Immature natural killer cell (primary cell): ENCODE measurements around the gene RUVBL1. TPM values are rescaled to one million over a fixed set of nuclear protein-coding genes. Genes with fewer than 3 reads are reported as not detected.

Experiments
- DNase-seq, 3 donors: peaks; one replicate each; pipeline ENCODE4 v3.0.0; 2022; ENCODE audit warnings: mixed read lengths in 1 of 3
- H3K27ac Mint-ChIP-seq, 6 donors: one replicate each; pipeline ENCODE4 v1.8.0; 2020; ENCODE audit warnings: mixed read lengths in 6 of 6, mild to moderate bottlenecking in 5 of 6, inconsistent platforms in 4 of 6, moderate library complexity in 3 of 6
- H3K27me3 Mint-ChIP-seq, 3 donors: one replicate each; pipeline ENCODE4 v1.8.0; 2020 to 2021; ENCODE audit warnings: low read depth in 3 of 3, mild to moderate bottlenecking in 3 of 3, mixed read lengths in 3 of 3, moderate library complexity in 3 of 3, inconsistent platforms in 1 of 3
- H3K36me3 Mint-ChIP-seq, 3 donors: one replicate each; pipeline ENCODE4 v1.8.0; 2020; ENCODE audit warnings: mixed read lengths in 3 of 3, inconsistent platforms in 2 of 3, mild to moderate bottlenecking in 2 of 3
- H3K4me1 Mint-ChIP-seq, 2 donors: one replicate each; pipeline ENCODE4 v1.8.0; 2020; ENCODE audit warnings: inconsistent platforms in 2 of 2, mild to moderate bottlenecking in 2 of 2, mixed read lengths in 2 of 2, moderate library complexity in 1 of 2
- H3K4me3 Mint-ChIP-seq, 5 donors: one replicate each; pipeline ENCODE4 v1.8.0; 2020; ENCODE audit warnings: mild to moderate bottlenecking in 5 of 5, mixed read lengths in 5 of 5, inconsistent platforms in 3 of 5, moderate library complexity in 3 of 5
- H3K9me3 Mint-ChIP-seq, 6 donors: one replicate each; pipeline ENCODE4 v1.8.0; 2020; ENCODE audit warnings: mild to moderate bottlenecking in 6 of 6, mixed read lengths in 6 of 6, inconsistent platforms in 4 of 6, moderate library complexity in 3 of 6
- polyA plus RNA-seq, 3 donors: library from polyadenylated mRNA; unstranded; fragments of 300-500 nt; fragmentation: Illumina TruSeq; gene quantifications; one replicate each; pipeline ENCODE4 v1.2.3, GENCODE V29; 2021

The RUVBL1 gene
- polyA plus RNA-seq, 3 donors from 2014 or later = 34.8 to 45.3 (median 44.3) TPM

- Mint-ChIP-seq H3K9me3 (peaks cover 0 to 2% (median 0%) of the 10 kb centered on the region in 6 donors), H3K36me3 (peaks cover 34 to 61% (median 47%) of the 10 kb centered on the region in 3 donors), H3K4me1 (peaks cover 1 to 32% of the 10 kb centered on the region in 2 donors), H3K4me3 (no peak overlapping the region), H3K27ac (peak overlapping the region in 1 of 6 donors; percentile 50), H3K27me3 (peaks cover 0 to 2% (median 0%) of the 10 kb centered on the region in 3 donors)
- no peak for DNase-seq
These were observed 57.5 kb downstream of the RUVBL1 start for GRCh38 chr3:128066114-128066513.

- no peak overlapping the region for H3K4me3 Mint-ChIP-seq
- H3K9me3 Mint-ChIP-seq = peaks cover 0 to 2% (median 0%) of the 10 kb centered on the region in 6 donors
- H3K36me3 Mint-ChIP-seq = peaks cover 38 to 67% (median 46%) of the 10 kb centered on the region in 3 donors
- peaks cover 1 to 41% of the 10 kb centered on the region in 2 donors for H3K4me1 Mint-ChIP-seq
- DNase-seq = no peak
- H3K27ac Mint-ChIP-seq = peak overlapping the region in 1 of 6 donors; percentile 35
- H3K27me3 Mint-ChIP-seq = peaks cover 0 to 2% (median 0%) of the 10 kb centered on the region in 3 donors
These were observed 58.6 kb downstream of the RUVBL1 start for GRCh38 chr3:128064962-128065361.

DNA sequence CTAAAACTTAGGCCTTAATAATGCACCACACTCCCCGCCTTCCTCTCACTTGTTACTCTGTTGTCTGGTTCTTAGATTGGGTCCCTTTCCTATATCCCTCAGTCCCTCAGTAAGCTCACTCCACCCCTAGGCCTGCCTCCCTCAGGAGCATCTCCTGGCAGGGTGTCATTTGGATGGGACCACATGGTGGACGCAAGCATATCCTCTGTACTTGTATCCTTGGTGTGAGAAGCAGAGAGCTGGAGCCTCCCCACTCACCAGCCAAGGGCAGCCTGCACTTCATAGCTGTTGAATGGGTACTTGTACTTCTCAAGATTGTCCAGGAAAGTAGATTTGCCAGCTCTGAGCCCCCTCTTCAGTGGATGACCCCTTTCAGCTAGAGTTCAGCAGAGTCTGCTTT, 59.7 kb downstream of the RUVBL1 start:
- Mint-ChIP-seq H3K36me3 (peaks cover 41 to 75% (median 49%) of the 10 kb centered on the region in 3 donors), H3K27me3 (peaks cover 0 to 2% (median 0%) of the 10 kb centered on the region in 3 donors), H3K4me3 (no peak overlapping the region), H3K9me3 (peaks cover 0 to 2% (median 0%) of the 10 kb centered on the region in 6 donors), H3K4me1 (peaks cover 1 to 45% of the 10 kb centered on the region in 2 donors), H3K27ac (peak overlapping the region in 1 of 6 donors; percentile 86)
- DNase-seq = no peak

DNA sequence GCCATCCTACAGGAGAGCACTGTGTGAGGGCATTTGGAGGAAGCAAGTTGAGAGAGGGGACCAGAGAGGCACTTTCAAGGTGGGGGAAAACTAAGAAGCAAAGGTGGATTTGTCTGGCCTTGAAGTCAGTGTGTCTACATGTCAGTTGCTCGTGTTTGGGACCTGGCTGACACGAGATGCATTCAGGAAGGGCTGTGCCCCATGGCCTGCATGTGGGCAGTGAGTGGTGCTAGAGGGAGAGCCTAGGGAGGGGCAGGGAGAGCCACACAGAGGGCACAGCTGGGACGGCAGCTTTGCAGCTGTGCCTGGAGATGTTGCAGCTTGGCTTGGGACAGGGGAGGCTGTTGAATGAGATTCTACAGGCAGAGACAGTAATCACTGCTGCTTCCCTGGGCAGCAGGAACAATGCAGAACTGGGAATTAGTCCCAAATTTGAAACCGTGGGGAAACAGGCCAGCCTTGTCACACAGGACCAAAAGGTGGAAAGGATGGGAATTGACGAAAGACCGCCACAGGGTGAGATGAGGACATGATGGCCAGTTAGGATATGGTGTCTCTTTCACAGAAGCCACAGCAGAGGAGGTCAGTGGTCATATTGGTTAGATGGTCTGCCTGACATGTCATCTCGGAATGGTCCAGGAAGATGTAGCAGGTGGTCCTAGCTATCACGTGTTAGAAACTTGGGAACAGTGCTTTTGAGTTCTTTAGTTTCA, 61.4 kb downstream of the RUVBL1 start:
- peaks cover 0 to 2% (median 0%) of the 10 kb centered on the region in 6 donors for H3K9me3 Mint-ChIP-seq
- H3K36me3 Mint-ChIP-seq = peaks cover 31 to 60% (median 36%) of the 10 kb centered on the region in 3 donors
- DNase-seq = no peak
- H3K4me1 Mint-ChIP-seq = peaks cover 1 to 40% of the 10 kb centered on the region in 2 donors
- H3K27ac Mint-ChIP-seq = peak overlapping the region in 3 of 6 donors; percentile 13 to 53 (median 36)
- H3K4me3 Mint-ChIP-seq = no peak overlapping the region
- peaks cover 0 to 2% (median 0%) of the 10 kb centered on the region in 3 donors for H3K27me3 Mint-ChIP-seq

GRCh38 chr3:128060473-128061381, 62.9 kb downstream of the RUVBL1 start:
- no peak for DNase-seq
- peaks cover 0 to 2% (median 0%) of the 10 kb centered on the region in 3 donors for H3K27me3 Mint-ChIP-seq
- no peak overlapping the region for H3K27ac Mint-ChIP-seq
- peaks cover 3 to 47% of the 10 kb centered on the region in 2 donors for H3K4me1 Mint-ChIP-seq
- H3K4me3 Mint-ChIP-seq = no peak overlapping the region
- H3K36me3 Mint-ChIP-seq = peaks cover 28 to 62% (median 32%) of the 10 kb centered on the region in 3 donors
- peaks cover 0 to 2% (median 0%) of the 10 kb centered on the region in 6 donors for H3K9me3 Mint-ChIP-seq

DNA sequence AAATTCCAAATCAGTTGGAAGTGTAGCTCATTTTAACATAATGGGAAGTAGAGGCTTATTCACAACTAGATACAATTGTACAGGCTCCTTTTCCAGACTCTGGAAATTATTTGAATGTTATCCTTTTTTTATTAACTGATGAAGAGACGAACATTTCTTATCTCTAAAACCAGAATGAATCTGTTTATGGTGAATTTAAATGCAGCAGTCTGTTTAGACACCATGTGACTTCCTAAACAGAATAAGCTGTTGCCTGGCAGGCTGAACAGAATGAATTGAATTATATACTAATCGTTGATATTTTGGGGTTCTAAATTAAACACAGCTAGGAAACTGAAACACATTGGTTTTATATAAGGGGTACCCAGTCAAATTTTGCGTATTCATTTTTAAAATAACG, 67.4 kb downstream of the RUVBL1 start:
- H3K4me1 Mint-ChIP-seq = peaks cover 41 to 60% of the 10 kb centered on the region in 2 donors

GRCh38 chr3:128054367-128054766, 69.2 kb downstream of the RUVBL1 start:
- Mint-ChIP-seq H3K4me3 (peak overlapping the region; percentile 43 to 96 (median 95)), H3K36me3 (peaks cover 0 to 30% (median 4%) of the 10 kb centered on the region in 3 donors), H3K4me1 (peaks cover 45 to 52% of the 10 kb centered on the region in 2 donors), H3K9me3 (no peaks in the 10 kb centered on the region), H3K27me3 (peaks cover 1 to 11% (median 5%) of the 10 kb centered on the region in 3 donors), H3K27ac (peak overlapping the region; percentile 8 to 98 (median 46))
- no peak for DNase-seq

More for the DNA sequence above, 67.4 kb downstream of the RUVBL1 start:
- Mint-ChIP-seq H3K27ac (no peak overlapping the region), H3K9me3 (no peaks in the 10 kb centered on the region), H3K27me3 (peaks cover 1 to 8% (median 5%) of the 10 kb centered on the region in 3 donors), H3K36me3 (peaks cover 10 to 49% (median 13%) of the 10 kb centered on the region in 3 donors), H3K4me3 (no peak overlapping the region)
- DNase-seq = no peak

DNA sequence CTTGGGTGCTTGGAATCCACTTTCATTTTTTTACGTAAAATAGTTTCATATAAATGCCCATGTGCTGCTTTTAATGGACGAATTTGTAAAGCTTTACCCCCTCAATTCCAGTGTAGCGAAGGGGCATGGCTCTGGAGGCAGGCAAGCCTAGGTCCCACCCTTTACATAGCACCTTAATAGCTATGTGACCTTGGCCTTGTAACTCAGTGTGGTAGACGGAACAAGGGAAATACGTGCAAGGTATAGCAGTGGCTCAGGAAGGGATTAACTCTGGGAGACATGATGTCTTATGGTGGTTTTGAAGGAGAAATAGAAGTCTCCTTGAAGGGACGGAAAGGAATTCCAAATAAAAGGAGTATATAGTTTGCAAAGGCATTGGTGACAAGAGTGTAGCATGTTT, 70.0 kb downstream of the RUVBL1 start:
- peak overlapping the region; percentile 88 to 96 (median 95) for H3K4me3 Mint-ChIP-seq
- DNase-seq = no peak
- peaks cover 0 to 24% (median 4%) of the 10 kb centered on the region in 3 donors for H3K36me3 Mint-ChIP-seq
- no peaks in the 10 kb centered on the region for H3K9me3 Mint-ChIP-seq
- H3K27ac Mint-ChIP-seq = peak overlapping the region; percentile 18 to 98 (median 68)
- H3K27me3 Mint-ChIP-seq = peaks cover 1 to 11% (median 5%) of the 10 kb centered on the region in 3 donors
- H3K4me1 Mint-ChIP-seq = peaks cover 45 to 52% of the 10 kb centered on the region in 2 donors

- Mint-ChIP-seq H3K36me3 (peaks cover 0 to 24% (median 4%) of the 10 kb centered on the region in 3 donors), H3K27me3 (peaks cover 1 to 11% (median 5%) of the 10 kb centered on the region in 3 donors), H3K9me3 (no peaks in the 10 kb centered on the region), H3K4me1 (peaks cover 45 to 52% of the 10 kb centered on the region in 2 donors), H3K27ac (peak overlapping the region; percentile 90 to 98 (median 98)), H3K4me3 (peak overlapping the region; percentile 88 to 96 (median 95))
- no peak for DNase-seq
These were observed 70.8 kb downstream of the RUVBL1 start for GRCh38 chr3:128052595-128053351.

GRCh38 chr3:128051837-128052594, 71.6 kb downstream of the RUVBL1 start, which contains the start of gene SEC61A1:
Gene SEC61A1, plus strand, starts transcription at chr3:128052437. Its CDS starts 116 bp downstream, at chr3:128052553.
- H3K9me3 Mint-ChIP-seq = no peaks in the 10 kb centered on the region
- peak; percentile 93 to 94 (median 94) for DNase-seq
- peaks cover 0 to 21% (median 4%) of the 10 kb centered on the region in 3 donors for H3K36me3 Mint-ChIP-seq
- H3K27me3 Mint-ChIP-seq = peaks cover 1 to 12% (median 6%) of the 10 kb centered on the region in 3 donors
- peak within 1 kb of the TSS; percentile 88 to 96 (median 95) for H3K4me3 Mint-ChIP-seq
- peak within 1 kb of the TSS; percentile 90 to 98 (median 98) for H3K27ac Mint-ChIP-seq
- H3K4me1 Mint-ChIP-seq = peaks cover 45 to 52% of the 10 kb centered on the region in 2 donors

- H3K4me1 Mint-ChIP-seq = peaks cover 44 to 49% of the 10 kb centered on the region in 2 donors
- DNase-seq = no peak
- H3K36me3 Mint-ChIP-seq = peaks cover 0 to 18% (median 4%) of the 10 kb centered on the region in 3 donors
- peak overlapping the region; percentile 83 to 95 (median 88) for H3K4me3 Mint-ChIP-seq
- H3K27me3 Mint-ChIP-seq = peaks cover 1 to 12% (median 9%) of the 10 kb centered on the region in 3 donors
- H3K27ac Mint-ChIP-seq = peak overlapping the region; percentile 76 to 94 (median 89)
- H3K9me3 Mint-ChIP-seq = no peaks in the 10 kb centered on the region
These were observed 72.2 kb downstream of the RUVBL1 start for GRCh38 chr3:128051459-128051836.

- H3K27ac Mint-ChIP-seq = peak overlapping the region in 1 of 6 donors; percentile 94
- H3K4me1 Mint-ChIP-seq = peaks cover 41 to 43% of the 10 kb centered on the region in 2 donors
- H3K9me3 Mint-ChIP-seq = no peaks in the 10 kb centered on the region
- DNase-seq = no peak
- peaks cover 4 to 15% (median 12%) of the 10 kb centered on the region in 3 donors for H3K27me3 Mint-ChIP-seq
- H3K4me3 Mint-ChIP-seq = peak overlapping the region in 3 of 5 donors; percentile 88 to 95 (median 91)
- peaks cover 0 to 15% (median 4%) of the 10 kb centered on the region in 3 donors for H3K36me3 Mint-ChIP-seq
These were observed 73.0 kb downstream of the RUVBL1 start for GRCh38 chr3:128050597-128050996.
